CD14-positive monocyte (primary cell): Measurements from ENCODE around the gene ZNF282. TPM values are rescaled to one million over a fixed set of nuclear protein-coding genes. Genes with fewer than 3 reads are reported as not detected.

Experiments
- DNase-seq, 3 donors: peaks; one replicate each; pipeline ENCODE4 v3.0.0-alpha.2; 2011 to 2022
- H2AFZ ChIP-seq: 2 replicates; pipeline ENCODE4 v1.6.0; 2012; ENCODE audit warnings: mild to moderate bottlenecking, low read depth, low read length, inconsistent platforms; ENCODE audit not compliant: insufficient read depth, poor library complexity, severe bottlenecking
- H3K27ac ChIP-seq, 2 donors: 1 replicate in 1 of 2; 2 replicates in 1 of 2; pipeline ENCODE4 v1.5.1; 2012 to 2013; ENCODE audit warnings: low read length in 2 of 2, control low read depth in 1 of 2, inconsistent platforms in 1 of 2, low read depth in 1 of 2, mild to moderate bottlenecking in 1 of 2
- H3K27me3 ChIP-seq, 2 donors: one replicate each; pipeline versions ENCODE4 v1.6.0 to v1.6.1; 2011 to 2013; ENCODE audit warnings: low read length in 2 of 2; ENCODE audit not compliant: control insufficient read depth in 2 of 2, insufficient read depth in 2 of 2
- H3K36me3 ChIP-seq, 2 donors: replicated peaks in 1 of 2; 1 replicate in 1 of 2; 2 replicates in 1 of 2; pipeline versions ENCODE4 v1.5.1 to v1.6.1; 2012 to 2013; ENCODE audit warnings: low read length in 2 of 2, control low read depth in 1 of 2, inconsistent platforms in 1 of 2, mild to moderate bottlenecking in 1 of 2; ENCODE audit not compliant: insufficient read depth in 2 of 2, control insufficient read depth in 1 of 2
- H3K4me1 ChIP-seq, 2 donors: 1 replicate in 1 of 2; 2 replicates in 1 of 2; pipeline versions ENCODE4 v1.5.1 to v1.6.1; 2012 to 2013; ENCODE audit warnings: low read length in 2 of 2, control low read depth in 1 of 2, inconsistent platforms in 1 of 2, mild to moderate bottlenecking in 1 of 2, moderate library complexity in 1 of 2; ENCODE audit not compliant: insufficient read depth in 2 of 2, control insufficient read depth in 1 of 2
- H3K4me2 ChIP-seq: replicated peaks from 2 replicates; pipeline ENCODE3; 2012; ENCODE audit warnings: low read length, moderate library complexity, mild to moderate bottlenecking; ENCODE audit not compliant: poor library complexity, severe bottlenecking; ENCODE audit errors: extremely low read depth
- H3K4me3 ChIP-seq, 3 experiments: fragments of 200-600 bp in 1 of 3; sonication (generic) in 1 of 3; replicated peaks in 1 of 3; 1 replicate in 2 of 3; 2 replicates in 1 of 3; pipeline ENCODE4 v1.5.1; 2011 to 2013; ENCODE audit warnings: low read length in 3 of 3, mild to moderate bottlenecking in 3 of 3, control low read depth in 2 of 3, low read depth in 2 of 3, inconsistent platforms in 1 of 3, moderate library complexity in 1 of 3
- H3K79me2 ChIP-seq: 2 replicates; pipeline ENCODE4 v1.6.0; 2012; ENCODE audit warnings: mild to moderate bottlenecking, control low read depth, inconsistent platforms, low read length, moderate library complexity; ENCODE audit not compliant: insufficient read depth
- H3K9ac ChIP-seq: 2 replicates; pipeline ENCODE4 v1.6.0; 2017; ENCODE audit warnings: low read length, mild to moderate bottlenecking; ENCODE audit not compliant: insufficient read depth, poor library complexity, severe bottlenecking
- H3K9me3 ChIP-seq, 2 donors: replicated peaks in 1 of 2; 1 replicate in 1 of 2; 2 replicates in 1 of 2; pipeline versions ENCODE4 v1.5.1 to v1.6.1; 2012 to 2013; ENCODE audit warnings: low read length in 2 of 2, control low read depth in 1 of 2; ENCODE audit not compliant: control insufficient read depth in 1 of 2, insufficient read depth in 1 of 2
- H4K20me1 ChIP-seq: 2 replicates; pipeline ENCODE4 v1.6.0; 2012; ENCODE audit warnings: mild to moderate bottlenecking, low read length, control low read depth, moderate library complexity; ENCODE audit not compliant: insufficient read depth
- H3K27ac Mint-ChIP-seq, 7 donors: one replicate each; pipeline ENCODE4 v1.8.0; 2020; ENCODE audit warnings: mild to moderate bottlenecking in 7 of 7, mixed read lengths in 7 of 7, moderate library complexity in 6 of 7, inconsistent platforms in 2 of 7
- H3K27me3 Mint-ChIP-seq, 3 donors: one replicate each; pipeline ENCODE4 v1.8.0; 2021 to 2022; ENCODE audit warnings: low read depth in 3 of 3, mild to moderate bottlenecking in 3 of 3, mixed read lengths in 3 of 3, moderate library complexity in 3 of 3, inconsistent platforms in 1 of 3
- H3K36me3 Mint-ChIP-seq, 2 donors: one replicate each; pipeline ENCODE4 v1.8.0; 2020; ENCODE audit warnings: mixed read lengths in 2 of 2, inconsistent platforms in 1 of 2, mild to moderate bottlenecking in 1 of 2
- H3K4me1 Mint-ChIP-seq: one replicate; pipeline ENCODE4 v1.8.0; 2020; ENCODE audit warnings: mild to moderate bottlenecking, mixed read lengths
- H3K4me3 Mint-ChIP-seq, 2 donors: one replicate each; pipeline ENCODE4 v1.8.0; 2020; ENCODE audit warnings: mild to moderate bottlenecking in 2 of 2, mixed read lengths in 2 of 2, moderate library complexity in 1 of 2
- H3K9me3 Mint-ChIP-seq, 7 donors: one replicate each; pipeline ENCODE4 v1.8.0; 2020 to 2022; ENCODE audit warnings: mixed read lengths in 7 of 7, mild to moderate bottlenecking in 6 of 7, moderate library complexity in 6 of 7, inconsistent platforms in 2 of 7
- WGBS: methylation state at CpG from one replicate; pipeline ENCODE4 v1.1.5; 2013; ENCODE audit warnings: missing lambda C conversion rate; ENCODE audit not compliant: insufficient coverage; 5-methylcytosine and 5-hydroxymethylcytosine counted together
- intact Hi-C, 2 donors: fragments of 100-400 bp; cut with micrococcal nuclease; formaldehyde crosslinking; loops; one replicate each; pipeline versions ENCODE4 v1.15.0 to v1.15.1; 2023
- polyA plus RNA-seq, 3 donors: library from polyadenylated mRNA; depleted of rRNA in 1 of 3; unstranded in 2 of 3; stranded (reverse) in 1 of 3; fragments of 300-500 nt in 2 of 3; fragments of >200 nt in 1 of 3; fragmentation: Illumina TruSeq in 2 of 3; gene quantifications; 1 replicate in 2 of 3; 2 replicates in 1 of 3; pipeline ENCODE4 v1.2.3, GENCODE V29; 2012 to 2021
- TF ChIP-seq, protein P1 (sequence below): fragments of 200-600 bp; IDR thresholded peaks from one replicate; pipeline ENCODE4 v1.8.0; 2022; ENCODE audit warnings: antibody characterized with exemption, mild to moderate bottlenecking

Gene ZNF282
- polyA plus RNA-seq, 3 donors: 0.51 to 6.2 (median 0.86) TPM

DNA sequence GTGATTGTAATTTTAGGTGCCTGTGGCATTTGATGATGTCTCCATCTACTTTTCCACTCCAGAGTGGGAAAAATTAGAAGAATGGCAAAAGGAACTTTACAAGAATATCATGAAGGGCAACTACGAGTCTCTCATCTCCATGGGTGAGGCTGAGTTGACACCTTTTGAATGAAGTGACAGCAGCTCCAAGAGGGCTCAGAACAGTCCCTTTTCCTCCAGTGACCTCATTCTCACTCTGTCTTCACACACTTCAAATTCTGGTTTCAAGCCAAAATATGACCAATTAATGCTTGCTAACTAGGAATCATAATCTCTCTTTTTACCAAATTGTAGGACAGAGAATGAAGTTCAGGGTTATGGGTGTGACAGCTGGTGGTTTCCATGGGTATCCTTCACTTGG is 29.2 kb upstream of the ZNF282 start:
- WGBS: no CpG with 5 or more reads among the region's 1 CpG
- no peaks in the 10 kb centered on the region for H3K9me3 ChIP-seq
- H4K20me1 ChIP-seq: peaks cover 4% of the 10 kb centered on the region
- intact Hi-C loops: no loop called here
- H3K4me1 Mint-ChIP-seq: no peaks in the 10 kb centered on the region
- H3K36me3 ChIP-seq: peaks cover 47 to 87% of the 10 kb centered on the region in 2 donors
- no peaks in the 10 kb centered on the region for H3K9me3 Mint-ChIP-seq
- no peak overlapping the region for H2AFZ ChIP-seq
- H3K4me3 Mint-ChIP-seq: no peak overlapping the region
- H3K36me3 Mint-ChIP-seq: peaks cover 61 to 93% of the 10 kb centered on the region in 2 donors
- no peak overlapping the region for H3K27ac ChIP-seq
- H3K9ac ChIP-seq: no peak overlapping the region
- no peaks in the 10 kb centered on the region for H3K27me3 Mint-ChIP-seq
- TF ChIP-seq, protein P1, sequence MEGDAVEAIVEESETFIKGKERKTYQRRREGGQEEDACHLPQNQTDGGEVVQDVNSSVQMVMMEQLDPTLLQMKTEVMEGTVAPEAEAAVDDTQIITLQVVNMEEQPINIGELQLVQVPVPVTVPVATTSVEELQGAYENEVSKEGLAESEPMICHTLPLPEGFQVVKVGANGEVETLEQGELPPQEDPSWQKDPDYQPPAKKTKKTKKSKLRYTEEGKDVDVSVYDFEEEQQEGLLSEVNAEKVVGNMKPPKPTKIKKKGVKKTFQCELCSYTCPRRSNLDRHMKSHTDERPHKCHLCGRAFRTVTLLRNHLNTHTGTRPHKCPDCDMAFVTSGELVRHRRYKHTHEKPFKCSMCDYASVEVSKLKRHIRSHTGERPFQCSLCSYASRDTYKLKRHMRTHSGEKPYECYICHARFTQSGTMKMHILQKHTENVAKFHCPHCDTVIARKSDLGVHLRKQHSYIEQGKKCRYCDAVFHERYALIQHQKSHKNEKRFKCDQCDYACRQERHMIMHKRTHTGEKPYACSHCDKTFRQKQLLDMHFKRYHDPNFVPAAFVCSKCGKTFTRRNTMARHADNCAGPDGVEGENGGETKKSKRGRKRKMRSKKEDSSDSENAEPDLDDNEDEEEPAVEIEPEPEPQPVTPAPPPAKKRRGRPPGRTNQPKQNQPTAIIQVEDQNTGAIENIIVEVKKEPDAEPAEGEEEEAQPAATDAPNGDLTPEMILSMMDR: no peak
- no peaks in the 10 kb centered on the region for H3K27me3 ChIP-seq
- H3K27ac Mint-ChIP-seq: no peak overlapping the region
- H3K4me2 ChIP-seq: no peak overlapping the region
- H3K4me3 ChIP-seq: no peak overlapping the region
- no peaks in the 10 kb centered on the region for H3K79me2 ChIP-seq
- no peaks in the 10 kb centered on the region for H3K4me1 ChIP-seq
- DNase-seq: no peak

GRCh38 chr7:149166630-149167352 is 28.6 kb upstream of the ZNF282 start:
- Mint-ChIP-seq H3K4me3 (no peak overlapping the region), H3K9me3 (no peaks in the 10 kb centered on the region), H3K27me3 (no peaks in the 10 kb centered on the region), H3K27ac (no peak overlapping the region), H3K36me3 (peaks cover 57 to 93% of the 10 kb centered on the region in 2 donors), H3K4me1 (no peaks in the 10 kb centered on the region)
- H3K36me3 ChIP-seq: peaks cover 49 to 86% of the 10 kb centered on the region in 2 donors
- H3K27ac ChIP-seq: no peak overlapping the region
- no peak overlapping the region for H3K4me3 ChIP-seq
- H3K79me2 ChIP-seq: no peaks in the 10 kb centered on the region
- H3K27me3 ChIP-seq: no peaks in the 10 kb centered on the region
- no peak for DNase-seq
- H3K4me1 ChIP-seq: no peaks in the 10 kb centered on the region
- H4K20me1 ChIP-seq: no peaks in the 10 kb centered on the region
- H3K4me2 ChIP-seq: no peak overlapping the region
- intact Hi-C loops: no loop called here
- TF ChIP-seq, protein P1: no peak
- H3K9me3 ChIP-seq: no peaks in the 10 kb centered on the region
- H2AFZ ChIP-seq: no peak overlapping the region
- H3K9ac ChIP-seq: no peak overlapping the region
